Spleen (tissue), 7 donors: ENCODE results near the gene PRPF40B.

Experiments
- CTCF ChIP-seq, 11 experiments: fragments of 200-600 bp in 7 of 11; fragments of 450-650 bp in 4 of 11; sonication (generic) in 4 of 11; IDR thresholded peaks in 8 of 11; conservative IDR thresholded peaks in 3 of 11; 1 replicate in 7 of 11; 2 replicates in 4 of 11; pipeline versions ENCODE4 v1.4.0 to v1.8.0; 2016 to 2021; ENCODE audit warnings: antibody characterized with exemption in 11 of 11, inconsistent platforms in 4 of 11, mild to moderate bottlenecking in 1 of 11
- POLR2A ChIP-seq, 3 donors: fragments of 450-650 bp; IDR thresholded peaks; one replicate each; pipeline ENCODE4 v1.5.1; 2017; ENCODE audit warnings: antibody characterized with exemption in 3 of 3, mild to moderate bottlenecking in 1 of 3
- POLR2AphosphoS5 ChIP-seq, 3 donors: sonication (generic); formaldehyde crosslinking; IDR thresholded peaks; one replicate each; pipeline ENCODE4 v1.5.1; 2017; ENCODE audit warnings: antibody characterized with exemption in 3 of 3
- donor health status: DM: no; HTN: no; CAD: no; lungs with moderate emphysema.
- donor health status: DM: no; HTN: no; CAD: no.
- donor health status: DM: no; HTN: no; CAD: no.

GRCh38 chr12:49648712-49649003 lies 25.3 kb downstream of the PRPF40B start:
- no peak for TF ChIP-seq POLR2A (IDR thresholded peaks at IDR 0.05)
- no peak for TF ChIP-seq POLR2AphosphoS5 (IDR thresholded peaks at IDR 0.05)
- TF ChIP-seq CTCF (IDR thresholded peaks at IDR 0.05 in 8 of 11, conservative IDR thresholded peaks at IDR 0.05 in 3 of 11) = no peak
